AG10803 (cell line): ENCODE measurements around the gene MEIS3.
"Not testable (repeated sequence)": the region's sequence is repeated elsewhere in the genome, so short reads cannot be mapped to it uniquely, and the experiment has no call there.

Experiments
- DNase-seq: peaks from one replicate; pipeline ENCODE4 v3.0.0; 2010; ENCODE audit warnings: low read depth
- H3K4me3 ChIP-seq: 2 replicates; pipeline ENCODE4 v1.5.1; 2011; ENCODE audit warnings: mild to moderate bottlenecking, low read length, control low read depth
- CTCF ChIP-seq: conservative IDR thresholded peaks from 2 replicates; pipeline ENCODE4 v1.5.1; 2011; ENCODE audit warnings: mild to moderate bottlenecking, low read length, control low read depth, inconsistent platforms

The MEIS3 gene

GRCh38 chr19:47414469-47414868 lies 4.9 kb downstream of the MEIS3 start:
- no peak overlapping the region for H3K4me3 ChIP-seq
- no peak for TF ChIP-seq CTCF
- DNase-seq: no peak

- no peak for DNase-seq
- TF ChIP-seq CTCF: no peak
- H3K4me3 ChIP-seq: no peak overlapping the region
Measured at GRCh38 chr19:47413941-47414340, 5.4 kb downstream of the MEIS3 start.

GRCh38 chr19:47411696-47412095 lies 7.6 kb downstream of the MEIS3 start:
- DNase-seq, H3K4me3 ChIP-seq: not testable (repeated sequence)

GRCh38 chr19:47411101-47411500 lies 8.2 kb downstream of the MEIS3 start:
- no peak overlapping the region for H3K4me3 ChIP-seq
- DNase-seq: no peak
- no peak for TF ChIP-seq CTCF

- no peak for DNase-seq
- TF ChIP-seq CTCF: no peak
- no peak overlapping the region for H3K4me3 ChIP-seq
Measured at GRCh38 chr19:47408156-47408938, 11.0 kb downstream of the MEIS3 start.

GRCh38 chr19:47407417-47407774 lies 11.9 kb downstream of the MEIS3 start:
- no peak overlapping the region for H3K4me3 ChIP-seq
- no peak for TF ChIP-seq CTCF
- no peak for DNase-seq

- DNase-seq: no peak
Measured at GRCh38 chr19:47406711-47407416, 12.5 kb downstream of the MEIS3 start.

More at GRCh38 chr19:47406711-47407416, 12.5 kb downstream of the MEIS3 start:
- no peak overlapping the region for H3K4me3 ChIP-seq
- no peak for TF ChIP-seq CTCF
